Choroid plexus epithelial cell (primary cell): ENCODE results near the gene TNFRSF17.

Experiments
- DNase-seq: peaks from one replicate; pipeline ENCODE4 v3.0.0-alpha.2; 2010; ENCODE audit warnings: low read depth
- H3K4me3 ChIP-seq: 2 replicates; pipeline ENCODE4 v1.5.1; 2011; ENCODE audit warnings: low read depth, mild to moderate bottlenecking, control low read depth, low read length, moderate library complexity
- TF ChIP-seq, protein P1 (sequence below): conservative IDR thresholded peaks from 2 replicates; pipeline ENCODE4 v1.5.1; 2011; ENCODE audit warnings: low read depth, mild to moderate bottlenecking, control low read depth, inconsistent platforms, low read length, moderate library complexity

Gene TNFRSF17

DNA sequence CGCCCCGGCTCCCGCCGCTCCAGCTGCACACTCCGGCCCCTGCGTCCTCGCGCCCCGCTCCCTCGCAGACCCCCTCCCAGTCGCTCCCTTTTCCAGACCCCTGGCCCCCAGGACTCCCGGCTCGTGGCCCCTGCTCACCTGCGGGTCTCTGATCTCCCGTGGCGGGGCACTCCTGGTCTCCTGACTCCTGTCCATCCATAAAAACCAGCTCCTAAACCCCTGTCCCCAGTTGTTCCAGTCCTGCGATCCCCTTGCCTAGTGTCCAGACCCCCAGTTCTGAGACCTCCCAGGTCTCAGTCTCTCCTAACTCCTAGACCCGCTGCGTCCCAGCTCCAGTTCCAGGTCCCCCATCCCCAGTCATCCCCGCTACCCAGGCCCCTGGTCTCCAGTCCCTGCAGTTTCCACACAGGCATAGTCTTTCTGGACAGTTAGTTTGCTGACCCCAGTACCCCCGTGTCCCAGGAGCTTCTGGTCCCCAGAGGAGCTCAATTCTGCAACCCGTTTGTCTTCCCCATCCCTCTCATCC lies 11.9 kb downstream of the TNFRSF17 start:
- TF ChIP-seq, protein P1, sequence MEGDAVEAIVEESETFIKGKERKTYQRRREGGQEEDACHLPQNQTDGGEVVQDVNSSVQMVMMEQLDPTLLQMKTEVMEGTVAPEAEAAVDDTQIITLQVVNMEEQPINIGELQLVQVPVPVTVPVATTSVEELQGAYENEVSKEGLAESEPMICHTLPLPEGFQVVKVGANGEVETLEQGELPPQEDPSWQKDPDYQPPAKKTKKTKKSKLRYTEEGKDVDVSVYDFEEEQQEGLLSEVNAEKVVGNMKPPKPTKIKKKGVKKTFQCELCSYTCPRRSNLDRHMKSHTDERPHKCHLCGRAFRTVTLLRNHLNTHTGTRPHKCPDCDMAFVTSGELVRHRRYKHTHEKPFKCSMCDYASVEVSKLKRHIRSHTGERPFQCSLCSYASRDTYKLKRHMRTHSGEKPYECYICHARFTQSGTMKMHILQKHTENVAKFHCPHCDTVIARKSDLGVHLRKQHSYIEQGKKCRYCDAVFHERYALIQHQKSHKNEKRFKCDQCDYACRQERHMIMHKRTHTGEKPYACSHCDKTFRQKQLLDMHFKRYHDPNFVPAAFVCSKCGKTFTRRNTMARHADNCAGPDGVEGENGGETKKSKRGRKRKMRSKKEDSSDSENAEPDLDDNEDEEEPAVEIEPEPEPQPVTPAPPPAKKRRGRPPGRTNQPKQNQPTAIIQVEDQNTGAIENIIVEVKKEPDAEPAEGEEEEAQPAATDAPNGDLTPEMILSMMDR = no peak
- no peak for DNase-seq
- peak overlapping the region; percentile 97 for H3K4me3 ChIP-seq

DNA sequence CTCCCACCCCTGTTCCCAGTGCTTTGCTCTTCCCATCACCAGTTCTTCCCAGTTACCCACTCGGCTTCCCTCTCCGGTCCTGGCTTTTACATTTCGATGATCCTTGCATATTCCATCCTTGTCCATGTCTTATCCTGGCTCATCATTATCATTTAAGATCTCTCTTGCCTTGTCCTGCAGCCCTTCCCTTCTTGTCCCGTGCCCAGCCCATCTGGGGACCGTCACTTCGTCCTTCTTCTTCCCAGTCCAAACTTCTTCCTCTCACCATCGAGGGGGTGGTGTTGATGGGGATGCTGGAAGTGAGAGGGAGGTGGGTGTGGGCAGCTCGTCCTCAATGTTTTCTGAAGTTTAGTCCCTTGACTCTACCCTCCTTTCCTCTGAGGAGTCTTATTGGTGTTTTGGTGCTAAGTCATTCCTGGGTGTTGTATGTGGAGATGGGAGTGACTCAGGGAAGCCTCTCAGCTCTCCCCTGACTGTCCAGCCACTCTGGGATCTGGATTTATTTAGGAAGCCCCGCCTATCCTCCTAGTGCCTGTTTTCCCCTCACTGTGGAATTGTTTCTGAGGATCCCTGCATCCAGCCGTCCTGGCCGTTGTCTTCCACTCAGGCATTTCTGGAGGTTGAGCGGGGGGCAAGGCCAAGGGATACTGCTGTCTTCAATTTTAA lies 12.5 kb downstream of the TNFRSF17 start:
- peak overlapping the region; percentile 97 for H3K4me3 ChIP-seq
- DNase-seq = peak; percentile 59
- TF ChIP-seq, protein P1 = no peak

DNA sequence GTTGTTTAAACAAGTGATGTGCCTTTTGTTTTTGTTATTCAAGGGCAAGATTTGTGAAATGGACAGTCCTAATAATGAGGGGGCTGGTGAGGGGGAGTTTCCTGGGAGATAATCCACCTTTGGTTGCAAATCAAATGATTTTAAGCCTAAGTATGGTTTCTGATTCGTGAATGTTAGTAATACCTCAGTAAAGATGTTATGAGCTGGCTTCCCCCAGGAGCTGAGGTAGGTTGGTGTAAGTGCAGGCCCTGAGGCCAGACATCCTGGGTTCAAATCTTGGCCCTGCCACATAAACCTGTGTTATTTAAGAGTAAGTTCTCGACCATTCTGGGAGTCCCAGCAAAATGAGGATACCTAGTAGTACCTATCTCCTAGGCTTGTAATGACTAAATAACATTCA lies 13.1 kb downstream of the TNFRSF17 start:
- TF ChIP-seq, protein P1 = no peak
- no peak overlapping the region for H3K4me3 ChIP-seq
- DNase-seq = no peak

DNA sequence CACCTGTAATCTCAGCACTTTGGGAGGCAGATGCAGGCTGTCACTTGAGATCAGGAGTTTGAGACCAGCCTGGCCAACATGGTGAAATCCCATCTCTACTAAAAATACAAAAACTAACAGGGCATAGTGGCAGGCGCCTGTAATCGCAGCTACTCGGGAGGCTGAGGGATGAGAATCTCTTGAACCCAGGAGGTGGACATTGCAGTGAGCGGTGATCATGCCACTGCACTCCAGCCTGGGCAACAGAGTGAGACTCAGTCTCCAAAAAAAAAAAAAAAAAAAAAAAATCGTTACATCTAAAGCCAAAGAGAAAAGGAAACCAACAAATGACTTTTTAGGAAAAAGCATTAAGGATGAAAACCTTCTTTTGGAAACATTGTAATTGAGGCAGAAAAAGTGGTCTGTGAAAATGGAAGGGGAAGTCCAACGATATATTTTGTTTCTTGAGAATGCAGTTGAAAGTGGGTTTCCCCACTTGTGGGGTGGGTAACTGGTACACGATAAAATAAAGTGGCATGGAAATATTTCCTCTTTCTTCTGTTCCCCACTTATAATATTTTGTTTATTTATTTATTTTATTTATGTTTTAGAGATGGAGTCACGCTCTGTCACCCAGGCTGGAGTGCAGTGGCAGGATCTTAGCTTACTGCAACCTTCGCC lies 14.1 kb downstream of the TNFRSF17 start:
- TF ChIP-seq, protein P1 = no peak
- no peak overlapping the region for H3K4me3 ChIP-seq
- no peak for DNase-seq

DNA sequence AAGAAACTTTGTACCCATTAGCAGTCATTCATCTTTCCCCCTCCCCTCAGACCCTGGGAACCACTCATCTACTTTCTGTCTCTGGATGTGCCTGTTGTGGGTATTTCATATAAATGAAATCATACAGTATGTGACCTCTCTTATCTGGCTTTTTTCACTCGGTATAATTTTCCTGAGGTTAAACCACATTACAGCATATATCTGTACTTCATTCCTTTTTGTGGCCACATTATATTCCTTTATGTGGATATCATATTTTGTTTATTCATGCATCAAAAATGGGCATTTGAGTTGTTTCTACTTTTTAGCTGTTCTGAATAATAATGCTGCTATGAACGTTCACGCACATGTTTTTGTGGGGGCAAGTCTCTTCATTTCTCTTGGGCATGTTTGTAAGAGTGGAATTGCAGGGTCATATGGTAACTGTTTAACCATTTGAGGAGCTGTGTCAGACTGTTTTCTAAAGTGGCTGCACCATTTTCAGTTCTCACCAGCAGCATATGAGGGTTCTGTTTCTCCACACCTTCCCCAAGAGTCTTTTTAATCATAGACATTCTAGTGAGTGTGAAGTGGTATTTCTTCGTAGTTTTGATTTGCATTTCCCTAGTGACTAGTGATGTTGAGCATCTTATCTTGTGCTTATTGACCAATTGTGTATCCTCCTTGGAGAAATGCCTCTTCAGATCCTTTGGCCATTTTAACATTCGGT lies 15.3 kb downstream of the TNFRSF17 start:
- no peak overlapping the region for H3K4me3 ChIP-seq
- TF ChIP-seq, protein P1 = no peak
- no peak for DNase-seq

DNA sequence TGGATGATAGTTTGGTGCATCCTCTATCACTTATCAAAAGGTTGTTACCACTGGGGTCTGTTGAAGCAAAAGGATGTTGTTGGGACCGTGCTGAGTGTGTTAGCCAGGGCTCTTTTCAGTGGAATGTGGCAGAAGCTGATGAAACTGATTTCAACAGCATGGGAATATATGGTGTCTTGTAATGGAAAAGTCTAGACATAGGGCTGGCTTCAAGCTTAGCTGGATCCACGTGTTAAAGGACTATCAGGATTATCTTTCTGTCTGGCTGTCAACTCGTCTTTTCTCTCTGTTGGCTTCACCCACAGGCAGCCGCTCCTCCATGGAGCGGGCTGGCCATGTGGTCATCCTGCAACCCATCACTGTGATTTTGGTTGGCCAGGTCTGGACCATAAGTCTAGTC lies 20.2 kb downstream of the TNFRSF17 start:
- H3K4me3 ChIP-seq = no peak overlapping the region
- DNase-seq = no peak
- TF ChIP-seq, protein P1 = no peak
